Bronchial epithelial cell (primary cell): ENCODE results near the gene ARID1A. TPM values are rescaled to one million over a fixed set of nuclear protein-coding genes. Genes with fewer than 3 reads are reported as not detected.

Experiments used
- DNase-seq: peaks from one replicate; pipeline ENCODE4 v3.0.0-alpha.2; 2010; ENCODE audit warnings: low read depth
- FAIRE-seq: peaks from 2 replicates; lab custom pipeline; 2011; peaks lifted over from hg19 to GRCh38; lab: Jason Lieb, UNC
- H3K27me3 ChIP-seq: 2 replicates; pipeline ENCODE4 v1.5.1; 2011; ENCODE audit warnings: low read length; ENCODE audit not compliant: control insufficient read depth, insufficient read depth
- H3K36me3 ChIP-seq: 2 replicates; pipeline ENCODE4 v1.5.1; 2011; ENCODE audit warnings: low read length; ENCODE audit not compliant: control insufficient read depth, insufficient read depth
- H3K4me3 ChIP-seq: 2 replicates; pipeline ENCODE4 v1.5.1; 2011; ENCODE audit warnings: mild to moderate bottlenecking, low read depth, low read length, control low read depth
- total RNA-seq: library from RNA; depleted of rRNA; stranded (reverse); fragments of >200 nt; gene quantifications from 2 replicates; pipeline ENCODE4 v1.2.1, GENCODE V29; 2014
- TF ChIP-seq, protein P1 (sequence below): IDR thresholded peaks from 2 replicates; pipeline ENCODE4 v1.5.1; 2011; ENCODE audit warnings: mild to moderate bottlenecking, moderate library complexity, low read length, control low read depth, inconsistent platforms; ENCODE audit not compliant: insufficient read depth, severe bottlenecking

ARID1A gene
- total RNA-seq, 1 donor from 2014 or later = 8.7 TPM

- FAIRE-seq (no peak), DNase-seq (no peak)
- Histone ChIP-seq H3K27me3 (no peaks in the 10 kb centered on the region), H3K36me3 (peaks cover 26% of the 10 kb centered on the region), H3K4me3 (no peak overlapping the region)
- TF ChIP-seq, protein P1, sequence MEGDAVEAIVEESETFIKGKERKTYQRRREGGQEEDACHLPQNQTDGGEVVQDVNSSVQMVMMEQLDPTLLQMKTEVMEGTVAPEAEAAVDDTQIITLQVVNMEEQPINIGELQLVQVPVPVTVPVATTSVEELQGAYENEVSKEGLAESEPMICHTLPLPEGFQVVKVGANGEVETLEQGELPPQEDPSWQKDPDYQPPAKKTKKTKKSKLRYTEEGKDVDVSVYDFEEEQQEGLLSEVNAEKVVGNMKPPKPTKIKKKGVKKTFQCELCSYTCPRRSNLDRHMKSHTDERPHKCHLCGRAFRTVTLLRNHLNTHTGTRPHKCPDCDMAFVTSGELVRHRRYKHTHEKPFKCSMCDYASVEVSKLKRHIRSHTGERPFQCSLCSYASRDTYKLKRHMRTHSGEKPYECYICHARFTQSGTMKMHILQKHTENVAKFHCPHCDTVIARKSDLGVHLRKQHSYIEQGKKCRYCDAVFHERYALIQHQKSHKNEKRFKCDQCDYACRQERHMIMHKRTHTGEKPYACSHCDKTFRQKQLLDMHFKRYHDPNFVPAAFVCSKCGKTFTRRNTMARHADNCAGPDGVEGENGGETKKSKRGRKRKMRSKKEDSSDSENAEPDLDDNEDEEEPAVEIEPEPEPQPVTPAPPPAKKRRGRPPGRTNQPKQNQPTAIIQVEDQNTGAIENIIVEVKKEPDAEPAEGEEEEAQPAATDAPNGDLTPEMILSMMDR = no peak
These were observed 135.2 kb downstream of the ARID1A start for GRCh38 chr1:26831059-26831458.

Other genes with a start within 250 kb of the ARID1A start
- gene HMGN2, start 223.6 kb upstream of the ARID1A start, total RNA-seq = 87.9 and 283 TPM in 2 replicates
- 35.5 and 61.3 TPM in 2 replicates for gene RPS6KA1, start 166.3 kb upstream of the ARID1A start, total RNA-seq
- 14.2 and 20.2 TPM in 2 replicates for gene PIGV, start 91.9 kb downstream of the ARID1A start, total RNA-seq
- gene ZDHHC18, start 130.7 kb downstream of the ARID1A start, total RNA-seq = 5.0 and 6.1 TPM in 2 replicates
- 465 and 1,125 TPM in 2 replicates for gene SFN, start 167.1 kb downstream of the ARID1A start, total RNA-seq
- gene GPN2, start 194.3 kb downstream of the ARID1A start, total RNA-seq = 8.7 and 9.2 TPM in 2 replicates
- 7.6 and 11.8 TPM in 2 replicates for gene GPATCH3, start 204.5 kb downstream of the ARID1A start, total RNA-seq
- gene NR0B2, start 218.0 kb downstream of the ARID1A start, total RNA-seq = not detected in 2 replicates
- gene NUDC, start 225.7 kb downstream of the ARID1A start, total RNA-seq = 23.2 and 28.5 TPM in 2 replicates